H9 (cell line): ENCODE data around the gene MAPK12. TPM values are rescaled to one million over a fixed set of nuclear protein-coding genes. Genes with fewer than 3 reads are reported as not detected.

Experiments
- DNase-seq: peaks from one replicate; pipeline ENCODE4 v3.0.0-alpha.2; 2017
- H2AFZ ChIP-seq: one replicate; pipeline ENCODE4 v1.6.1; 2013; ENCODE audit warnings: mild to moderate bottlenecking, low read length, control low read depth, moderate library complexity
- H2AK5ac ChIP-seq: 2 replicates; pipeline ENCODE4 v1.6.1; 2013; ENCODE audit warnings: low read length, control low read depth, mixed read lengths; ENCODE audit not compliant: insufficient read length
- H2BK120ac ChIP-seq: one replicate; pipeline ENCODE4 v1.6.1; 2013; ENCODE audit warnings: low read depth, mild to moderate bottlenecking, low read length, control low read depth, inconsistent platforms; ENCODE audit not compliant: poor library complexity, severe bottlenecking
- H2BK12ac ChIP-seq: 2 replicates; pipeline ENCODE4 v1.6.1; 2013; ENCODE audit warnings: low read length, control low read depth, mixed read lengths, low read depth; ENCODE audit not compliant: insufficient read length
- H2BK15ac ChIP-seq: 2 replicates; pipeline ENCODE4 v1.6.1; 2013; ENCODE audit warnings: low read depth, low read length, control low read depth
- H2BK20ac ChIP-seq: one replicate; pipeline ENCODE4 v1.6.1; 2013; ENCODE audit warnings: low read depth, mild to moderate bottlenecking, low read length, control low read depth, inconsistent platforms; ENCODE audit not compliant: poor library complexity, severe bottlenecking
- H2BK5ac ChIP-seq: 2 replicates; pipeline ENCODE4 v1.6.1; 2013; ENCODE audit warnings: low read length, control low read depth, mixed read lengths; ENCODE audit not compliant: insufficient read length
- H3K14ac ChIP-seq: 2 replicates; pipeline ENCODE4 v1.6.1; 2013; ENCODE audit warnings: low read length, control low read depth; ENCODE audit not compliant: insufficient read depth
- H3K18ac ChIP-seq: 2 replicates; pipeline ENCODE4 v1.6.1; 2013; ENCODE audit warnings: low read depth, mild to moderate bottlenecking, mixed read lengths, low read length, control low read depth; ENCODE audit not compliant: insufficient read length
- H3K23ac ChIP-seq: 2 replicates; pipeline ENCODE4 v1.6.1; 2013; ENCODE audit warnings: low read length, control low read depth, mixed read lengths, low read depth; ENCODE audit not compliant: insufficient read length
- H3K23me2 ChIP-seq: 2 replicates; pipeline ENCODE4 v1.6.1; 2013; ENCODE audit warnings: low read depth, mild to moderate bottlenecking, mixed read lengths, low read length, control low read depth; ENCODE audit not compliant: insufficient read length, poor library complexity, severe bottlenecking
- H3K27ac ChIP-seq: 2 replicates; pipeline ENCODE4 v1.5.1; 2013; ENCODE audit warnings: low read length, control low read depth, mixed read lengths, low read depth; ENCODE audit not compliant: insufficient read length
- H3K27me3 ChIP-seq: 2 replicates; pipeline ENCODE4 v1.6.1; 2013; ENCODE audit warnings: low read length, control low read depth, inconsistent platforms; ENCODE audit not compliant: insufficient read depth
- H3K4ac ChIP-seq: 2 replicates; pipeline ENCODE4 v1.6.1; 2013; ENCODE audit warnings: low read depth, mild to moderate bottlenecking, control low read depth, inconsistent platforms, low read length, moderate library complexity
- H3K4me1 ChIP-seq: 2 replicates; pipeline ENCODE4 v1.6.1; 2013; ENCODE audit warnings: low read length, control low read depth, inconsistent platforms; ENCODE audit not compliant: insufficient read depth
- H3K4me2 ChIP-seq: 2 replicates; pipeline ENCODE4 v1.6.1; 2013; ENCODE audit warnings: low read length, control low read depth, mixed read lengths; ENCODE audit not compliant: insufficient read length, insufficient read depth
- H3K56ac ChIP-seq: 2 replicates; pipeline ENCODE4 v1.6.1; 2013; ENCODE audit warnings: low read depth, mild to moderate bottlenecking, mixed read lengths, low read length, control low read depth; ENCODE audit not compliant: insufficient read length
- H3K79me1 ChIP-seq: 2 replicates; pipeline ENCODE4 v1.6.1; 2013; ENCODE audit warnings: low read depth, mild to moderate bottlenecking, moderate library complexity, low read length, control low read depth, inconsistent platforms; ENCODE audit not compliant: insufficient read depth, poor library complexity, severe bottlenecking
- H3K79me2 ChIP-seq: 2 replicates; pipeline ENCODE4 v1.6.1; 2013; ENCODE audit warnings: low read length, control low read depth, inconsistent platforms; ENCODE audit not compliant: insufficient read depth
- H3K9ac ChIP-seq: 2 replicates; pipeline ENCODE4 v1.6.1; 2013; ENCODE audit warnings: low read length, control low read depth, mixed read lengths; ENCODE audit not compliant: insufficient read length; ENCODE audit errors: extremely low read depth
- H3K9me3 ChIP-seq: one replicate; pipeline ENCODE4 v1.6.1; 2013; ENCODE audit warnings: low read depth, low read length, inconsistent platforms; ENCODE audit not compliant: control insufficient read depth
- H3T11ph ChIP-seq: one replicate; pipeline ENCODE4 v1.6.1; 2013; ENCODE audit warnings: mild to moderate bottlenecking, low read length, control low read depth, inconsistent platforms
- H4K20me1 ChIP-seq: one replicate; pipeline ENCODE4 v1.6.1; 2013; ENCODE audit not compliant: control insufficient read depth, insufficient read length, insufficient read depth
- H4K5ac ChIP-seq: 2 replicates; pipeline ENCODE4 v1.6.1; 2013; ENCODE audit warnings: low read depth, mild to moderate bottlenecking, mixed read lengths, low read length, control low read depth; ENCODE audit not compliant: insufficient read length
- H4K8ac ChIP-seq: replicated peaks from 2 replicates; pipeline ENCODE4 v1.6.1; 2013; ENCODE audit warnings: low read length, control low read depth, mixed read lengths, low read depth; ENCODE audit not compliant: insufficient read length
- H4K91ac ChIP-seq: 2 replicates; pipeline ENCODE4 v1.6.1; 2013; ENCODE audit warnings: low read depth, mild to moderate bottlenecking, moderate library complexity, mixed read lengths, low read length, control low read depth; ENCODE audit not compliant: insufficient read length
- H3K27ac Mint-ChIP-seq, 3 experiments: 2 replicates in 2 of 3; 3 replicates in 1 of 3; pipeline ENCODE4 v1.8.0; 2020 to 2021; ENCODE audit warnings: mixed read lengths in 3 of 3, mild to moderate bottlenecking in 1 of 3, moderate library complexity in 1 of 3
- H3K27me3 Mint-ChIP-seq: 2 replicates; pipeline ENCODE4 v1.8.0; 2021; ENCODE audit warnings: low read depth, mild to moderate bottlenecking, moderate library complexity, mixed read lengths
- H3K36me3 Mint-ChIP-seq, 3 experiments: 2 replicates in 2 of 3; 3 replicates in 1 of 3; pipeline ENCODE4 v1.8.0; 2020 to 2021; ENCODE audit warnings: low read depth in 3 of 3, mixed read lengths in 3 of 3; ENCODE audit not compliant: insufficient read depth in 1 of 3
- H3K4me1 Mint-ChIP-seq, 2 experiments: 2 replicates each; pipeline ENCODE4 v1.8.0; 2020; ENCODE audit warnings: mixed read lengths in 2 of 2
- H3K4me3 Mint-ChIP-seq, 2 experiments: 2 replicates in 1 of 2; 3 replicates in 1 of 2; pipeline ENCODE4 v1.8.0; 2020 to 2021; ENCODE audit warnings: mild to moderate bottlenecking in 2 of 2, mixed read lengths in 2 of 2, moderate library complexity in 1 of 2
- H3K9me3 Mint-ChIP-seq, 2 experiments: 2 replicates in 1 of 2; 3 replicates in 1 of 2; pipeline ENCODE4 v1.8.0; 2020; ENCODE audit warnings: mild to moderate bottlenecking in 2 of 2, mixed read lengths in 2 of 2, moderate library complexity in 1 of 2
- CTCF ChIP-seq: fragments of 200-600 bp; sonication (generic); conservative IDR thresholded peaks from 3 replicates; pipeline ENCODE4 v1.8.0; 2021; ENCODE audit warnings: antibody characterized with exemption, mild to moderate bottlenecking
- WGBS: extraction: QIAGEN DNeasy Blood & Tissue Kit; methylation state at CpG from one replicate; pipeline ENCODE4 v1.1.7; 2013; ENCODE audit warnings: missing lambda C conversion rate, low lambda C conversion rate, mixed read lengths; ENCODE audit not compliant: insufficient read length; ENCODE audit errors: extremely low coverage; 5-methylcytosine and 5-hydroxymethylcytosine counted together
- total RNA-seq: library from RNA; stranded (reverse); gene quantifications from 2 replicates; pipeline ENCODE4 v1.2.1, GENCODE V29; 2021

Gene MAPK12
- total RNA-seq, 1 experiment from 2014 or later, result 31.3 TPM

DNA sequence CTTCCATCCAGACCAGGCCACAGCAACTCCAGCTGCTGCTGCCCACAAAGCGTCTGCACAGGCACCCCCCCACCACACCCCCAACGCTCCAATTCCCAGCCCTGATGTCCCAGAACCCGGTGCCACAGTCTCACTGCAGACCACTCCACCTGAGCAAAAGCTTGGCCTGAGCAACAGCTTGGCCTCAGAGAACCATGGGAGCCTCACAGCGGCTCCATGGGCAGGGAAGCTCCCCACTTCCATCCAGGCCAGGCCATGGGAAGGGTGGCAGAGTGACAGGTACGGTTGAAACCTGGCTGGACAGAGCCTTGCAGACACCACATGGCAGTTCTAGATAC is 32.8 kb upstream of the MAPK12 start:
- Histone ChIP-seq H2BK120ac (no peak overlapping the region), H3K56ac (no peak overlapping the region), H3K4me2 (no peak overlapping the region), H2AK5ac (no peak overlapping the region), H2BK5ac (no peak overlapping the region), H3K79me1 (peaks cover 2% of the 10 kb centered on the region), H3K9ac (no peak overlapping the region), H3K4me1 (no peaks in the 10 kb centered on the region), H2AFZ (no peak overlapping the region), H3K23me2 (no peaks in the 10 kb centered on the region), H3K27me3 (no peaks in the 10 kb centered on the region), H3K79me2 (peaks cover 3% of the 10 kb centered on the region; the same call in 1 of the 2 replicates), H4K91ac (peak overlapping the region; percentile 5), H2BK20ac (no peak overlapping the region), H2BK15ac (no peak overlapping the region; the same call in 1 of the 2 replicates), H2BK12ac (peak overlapping the region; percentile 5), H3K4ac (no peak overlapping the region; the same call in 1 of the 2 replicates), H3T11ph (no peak overlapping the region), H3K14ac (no peak overlapping the region; the same call in 1 of the 2 replicates), H3K23ac (no peak overlapping the region), H4K8ac (no peak overlapping the region), H4K5ac (no peak overlapping the region), H3K27ac (no peak overlapping the region), H3K18ac (peak overlapping the region; percentile 38), H4K20me1 (no peaks in the 10 kb centered on the region), H3K9me3 (no peaks in the 10 kb centered on the region)
- no peak for TF ChIP-seq CTCF
- Mint-ChIP-seq H3K9me3 (no peaks in the 10 kb centered on the region; a peak in 1 of 5 replicates), H3K4me3 (no peak overlapping the region; a peak in 1 of 5 replicates), H3K27ac (peak overlapping the region; percentile 55 to 89 (median 84); a peak in 3 of 7 replicates), H3K4me1 (peaks cover 18 to 30% of the 10 kb centered on the region in 2 experiments), H3K27me3 (no peaks in the 10 kb centered on the region), H3K36me3 (peaks cover 2 to 5% (median 4%) of the 10 kb centered on the region in 3 experiments; a peak in 4 of 7 replicates)
- DNase-seq, result no peak
- no CpG with 5 or more reads among the region's 5 CpGs for WGBS
